K562 (cell line): ENCODE results near the gene SIGLEC1. TPM values are rescaled to one million over a fixed set of nuclear protein-coding genes. Genes with fewer than 3 reads are reported as not detected.

Experiments
- ARID2 ChIP-seq: fragments of 450-650 bp; IDR thresholded peaks from 2 replicates; pipeline ENCODE4 v1.6.1; 2017; ENCODE audit warnings: antibody characterized with exemption, mild to moderate bottlenecking
- CEBPZ ChIP-seq: fragments of 150-350 bp; IDR thresholded peaks from 2 replicates; pipeline ENCODE4 v1.6.1; 2014; ENCODE audit warnings: low read depth, mild to moderate bottlenecking, low read length, borderline replicate concordance
- CLOCK ChIP-seq: fragments of 250-450 bp; sonication (Bioruptor Pico); IDR thresholded peaks from 2 replicates; pipeline ENCODE4 v1.4.0; 2020; ENCODE audit warnings: mild to moderate bottlenecking, moderate library complexity, borderline replicate concordance
- CTCFL ChIP-seq: IDR thresholded peaks from 2 replicates; pipeline ENCODE4 v1.6.1; 2011; ENCODE audit warnings: borderline replicate concordance, low read depth, mild to moderate bottlenecking, moderate library complexity, low read length; ENCODE audit not compliant: insufficient read depth, poor library complexity, severe bottlenecking
- FUS ChIP-seq: fragments of 200-400 bp; formaldehyde crosslinking; optimal IDR thresholded peaks from 2 replicates; pipeline ENCODE3; 2017; ENCODE audit warnings: low read depth, low read length
- ILF3 ChIP-seq: fragments of 450-650 bp; IDR thresholded peaks from 2 replicates; pipeline ENCODE4 v1.6.1; 2018; ENCODE audit warnings: antibody characterized with exemption, mild to moderate bottlenecking, moderate library complexity, borderline replicate concordance
- OTX1 ChIP-seq: fragments of 450-650 bp; formaldehyde crosslinking; IDR thresholded peaks from 2 replicates; pipeline ENCODE4 v1.4.0; 2022; ENCODE audit warnings: mild to moderate bottlenecking
- SOX6 ChIP-seq: fragments of 450-650 bp; IDR thresholded peaks from 2 replicates; pipeline ENCODE4 v1.6.1; 2014; ENCODE audit warnings: mild to moderate bottlenecking
- TSHZ1 ChIP-seq: fragments of 250-450 bp; sonication (Bioruptor Pico); IDR thresholded peaks from 2 replicates; pipeline ENCODE4 v1.4.0; 2020; ENCODE audit warnings: mild to moderate bottlenecking, moderate library complexity
- polyA plus RNA-seq, 8 experiments: library from polyadenylated mRNA; depleted of rRNA in 4 of 8; stranded (reverse) in 5 of 8; unstranded in 3 of 8; fragments of >200 nt; fragmentation: Nextera tagmentation in 2 of 8; fragmentation: Illumina TruSeq in 1 of 8; extraction: Ambion mirVana in 2 of 8; extraction: Trizol in 1 of 8; gene quantifications; 2 replicates each; pipeline versions ENCODE4 v1.2.1 to v1.2.3, GENCODE V29; 2011 to 2014; ENCODE audit warnings: inconsistent platforms in 1 of 8, missing spikeins in 1 of 8
- total RNA-seq, 7 experiments: library from RNA; depleted of rRNA in 6 of 7; stranded (reverse); fragments of >200 nt in 6 of 7; fragmentation: Illumina TruSeq in 2 of 7; extraction: Trizol in 2 of 7; gene quantifications; 2 replicates each; pipeline versions ENCODE4 v1.2.1 to v1.2.3, GENCODE V29; 2011 to 2021; ENCODE audit warnings: low replicate concordance in 1 of 7

Gene SIGLEC1
- total and polyA plus RNA-seq, 9 of the 15 experiments (the other 6 are each of a cell fraction or from before 2014, with no cell fraction given): 0.05 to 0.07 TPM; not detected in 7

GRCh38 chr20:3758566-3758965 is 46.2 kb upstream of the SIGLEC1 start (continued):
- TF ChIP-seq TSHZ1: no peak
- TF ChIP-seq SOX6: no peak
- TF ChIP-seq OTX1 (CRISPR knock-in tag): no peak
- no peak for TF ChIP-seq ARID2
- TF ChIP-seq CLOCK (CRISPR knock-in tag): no peak
- no peak for TF ChIP-seq CEBPZ
- no peak for TF ChIP-seq CTCFL
- TF ChIP-seq FUS: no peak
- no peak for TF ChIP-seq ILF3
